Ammon's horn (tissue), 1 donor: ENCODE measurements around the gene TMEM131.
"Not testable (repeated sequence)": the region's sequence is repeated elsewhere in the genome, so short reads cannot be mapped to it uniquely, and the experiment has no call there.

Experiments used
- DNase-seq: peaks from one replicate; pipeline ENCODE4 v3.0.0-alpha.2; 2016; ENCODE audit warnings: low spot score

Gene TMEM131

DNA sequence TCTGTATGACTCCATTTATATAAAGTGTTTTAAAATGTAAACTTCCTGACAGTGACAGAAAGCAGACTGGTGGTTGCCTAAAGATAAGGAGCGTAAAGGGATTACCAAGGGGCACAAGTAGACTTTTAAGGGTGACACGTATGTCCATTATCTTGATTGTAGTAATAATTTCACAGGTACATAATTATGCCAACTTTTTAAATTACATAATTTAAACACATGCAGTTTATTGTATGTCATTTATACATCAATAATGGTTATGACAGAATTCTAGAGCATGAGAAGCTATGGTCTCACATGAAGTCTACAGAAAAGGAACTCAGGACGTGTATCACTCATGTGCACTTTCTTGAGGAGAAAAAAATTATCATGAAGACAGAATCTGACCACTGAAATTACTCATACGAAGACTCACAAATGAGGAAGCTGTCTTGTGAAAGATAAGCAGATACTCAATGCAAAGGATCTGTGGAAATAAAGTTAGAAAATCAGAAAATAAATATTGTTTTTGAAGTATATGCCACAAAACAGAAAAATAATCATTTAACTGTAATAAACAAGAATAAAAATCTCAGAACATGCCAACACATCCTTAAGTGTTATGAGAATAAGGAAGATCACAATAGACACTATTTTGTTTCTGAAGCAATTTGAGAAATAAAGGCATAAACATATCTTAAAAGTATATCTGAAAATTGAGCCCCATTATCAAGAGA, 84.4 kb downstream of the TMEM131 start:
- no peak for DNase-seq

- DNase-seq = no peak
Measured at GRCh38 chr2:97910403-97911205, 85.1 kb downstream of the TMEM131 start.

DNA sequence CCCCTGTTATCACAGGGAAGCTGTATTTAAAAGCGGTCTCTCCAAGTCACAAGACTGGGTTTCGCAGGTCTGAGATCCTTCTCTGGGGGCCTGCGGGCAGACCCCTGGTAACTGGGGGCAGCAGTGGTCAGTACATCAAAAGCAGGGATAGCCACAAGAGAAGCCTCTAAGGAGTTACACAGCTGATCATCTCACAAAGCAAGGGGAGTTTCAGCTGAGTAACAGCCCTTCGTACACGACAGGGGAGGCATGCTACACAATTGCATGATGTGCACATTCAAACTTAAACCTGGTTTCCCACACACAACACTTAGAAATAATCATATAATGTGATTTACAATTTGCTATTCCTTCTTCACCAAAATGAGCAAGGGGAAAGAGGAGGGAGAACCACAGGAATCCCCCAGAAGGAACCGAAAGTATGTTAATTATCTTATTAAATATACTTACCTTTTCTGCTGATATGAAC, 87.5 kb downstream of the TMEM131 start:
- no peak for DNase-seq

DNA sequence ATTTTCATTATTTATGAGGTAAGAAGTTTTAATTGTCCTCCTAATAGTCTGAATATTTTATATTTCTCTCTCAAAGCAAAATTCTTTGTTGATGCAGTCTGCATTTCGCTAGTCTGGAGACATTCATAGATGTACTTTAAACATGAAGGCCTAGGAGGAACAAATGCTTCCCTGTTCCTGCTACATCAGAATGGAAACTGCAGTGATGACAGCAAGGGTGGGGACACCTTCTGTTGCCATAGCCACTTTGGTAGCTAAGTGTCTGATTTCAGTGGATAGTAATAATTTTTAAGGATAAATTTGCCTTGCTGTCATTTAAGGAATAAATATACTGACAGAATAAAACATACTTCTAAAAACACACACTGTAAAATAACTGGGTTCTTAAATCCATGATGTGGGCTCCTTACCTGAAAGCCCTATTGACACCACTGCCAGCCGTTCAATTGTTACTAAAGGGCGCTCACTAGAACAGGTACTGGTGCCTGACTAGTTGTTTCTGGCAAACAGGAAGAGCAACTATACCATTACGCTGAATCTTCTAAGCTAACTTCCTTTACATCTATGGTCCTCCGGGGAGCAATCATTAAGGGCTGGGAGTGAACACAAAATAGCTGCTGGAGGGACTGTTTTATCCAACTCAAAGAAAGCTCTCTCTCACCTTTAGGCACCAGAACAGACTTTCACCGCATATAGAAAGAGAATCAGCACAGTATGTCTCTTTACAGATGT, 88.2 kb downstream of the TMEM131 start:
- DNase-seq = no peak

GRCh38 chr2:97906307-97906706, 89.4 kb downstream of the TMEM131 start:
- DNase-seq = no peak

- DNase-seq = no peak
Measured at GRCh38 chr2:97905294-97905693, 90.5 kb downstream of the TMEM131 start.

DNA sequence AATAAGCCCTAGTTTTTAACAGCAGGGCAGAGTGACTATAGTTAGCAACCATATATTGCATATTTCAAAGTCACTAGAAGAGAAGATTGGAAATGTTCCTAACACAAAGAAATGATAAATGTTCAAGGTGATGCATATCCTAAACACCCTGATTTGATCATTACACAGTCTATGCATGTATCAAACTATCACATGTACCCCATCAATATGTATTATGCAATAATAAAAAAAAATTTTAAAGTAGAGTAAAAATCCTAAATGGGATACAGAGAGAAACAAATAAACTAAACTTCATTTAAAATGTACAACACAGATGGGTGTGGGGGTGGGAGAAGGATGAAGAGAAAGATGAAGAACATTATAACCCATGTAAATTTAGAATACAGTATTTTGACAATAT, 93.9 kb downstream of the TMEM131 start:
- DNase-seq = no peak

GRCh38 chr2:97900806-97901205, 94.9 kb downstream of the TMEM131 start:
- no peak for DNase-seq

DNA sequence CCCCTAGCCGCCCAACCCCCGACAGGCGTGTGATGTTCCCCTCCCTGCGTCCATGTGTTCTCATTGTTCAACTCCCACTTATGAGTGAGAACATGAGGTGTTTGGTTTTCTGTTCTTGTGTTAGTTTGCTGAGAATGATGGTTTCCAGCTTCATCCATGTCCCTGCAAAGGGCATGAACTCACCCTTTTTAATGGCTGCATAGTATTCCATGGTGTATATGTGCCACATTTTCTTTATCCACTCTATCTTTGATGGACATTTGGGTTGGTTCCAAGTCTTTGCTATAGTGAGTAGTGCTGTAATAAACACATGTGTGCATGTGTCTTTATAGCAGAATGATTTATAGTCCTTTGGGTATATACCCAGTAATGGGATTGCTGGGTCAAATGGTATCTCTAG, 102.7 kb downstream of the TMEM131 start:
- not testable (repeated sequence) for DNase-seq

DNA sequence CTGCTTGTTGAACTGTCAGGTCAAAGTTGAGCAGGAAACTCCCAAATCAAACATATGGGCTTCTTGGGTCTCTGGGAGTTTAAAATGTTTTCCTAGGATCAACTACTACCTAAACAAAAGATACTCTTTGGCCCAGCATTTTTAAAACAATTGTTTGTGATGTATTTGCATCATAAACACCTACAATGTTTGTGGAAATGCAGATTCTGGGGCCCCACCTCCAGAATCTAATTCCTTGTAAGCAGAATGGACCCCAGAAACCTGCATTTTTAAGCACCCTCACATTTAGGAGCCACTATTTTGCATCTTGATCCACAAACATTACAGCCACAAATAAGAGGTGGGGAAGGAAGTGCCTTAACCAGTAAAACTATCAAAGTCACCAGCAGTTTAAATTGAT, 104.1 kb downstream of the TMEM131 start:
- no peak for DNase-seq

DNA sequence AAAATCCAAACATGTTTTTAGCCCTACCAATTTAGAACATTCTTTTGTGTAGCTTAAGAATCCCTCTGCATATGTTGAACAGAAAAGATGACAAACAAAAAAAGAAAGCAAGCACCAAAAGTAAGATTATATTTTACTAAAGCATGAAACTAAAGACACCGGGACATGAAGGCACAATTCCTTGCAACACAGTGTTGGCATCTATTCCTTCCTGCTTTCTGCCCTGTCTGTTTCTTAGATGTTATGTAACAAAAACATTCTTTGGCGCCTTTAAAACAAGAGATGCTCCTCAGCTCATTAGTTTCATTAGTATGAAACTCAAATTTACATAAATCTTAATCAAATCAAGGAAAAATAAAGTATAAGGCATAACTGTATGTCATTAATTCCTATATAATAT, 106.6 kb downstream of the TMEM131 start:
- no peak for DNase-seq

DNA sequence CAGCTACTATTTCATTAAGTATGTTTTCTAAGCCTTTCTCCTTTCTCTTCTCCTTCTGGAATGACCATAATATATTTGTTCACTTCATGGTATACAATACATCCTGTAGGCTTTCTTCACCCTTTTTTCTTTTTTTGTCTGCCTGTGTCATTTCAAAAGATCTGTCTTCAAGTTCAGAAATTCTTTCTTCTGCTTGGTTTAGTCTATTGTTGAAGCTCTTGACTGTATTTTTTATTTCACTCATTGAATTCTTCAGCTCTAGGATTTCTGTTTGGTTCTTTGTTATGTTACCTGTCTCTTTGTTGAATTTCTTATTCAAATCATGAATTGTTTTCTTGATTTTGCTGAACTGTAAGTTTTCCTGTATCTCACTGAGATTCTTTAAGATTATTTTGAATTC, 109.9 kb downstream of the TMEM131 start:
- DNase-seq = no peak

- no peak for DNase-seq
Measured at GRCh38 chr2:97880334-97880733, 115.4 kb downstream of the TMEM131 start.

GRCh38 chr2:97878865-97879264, 116.9 kb downstream of the TMEM131 start:
- no peak for DNase-seq

GRCh38 chr2:97878317-97878716, 117.4 kb downstream of the TMEM131 start:
- DNase-seq = not testable (repeated sequence)

DNA sequence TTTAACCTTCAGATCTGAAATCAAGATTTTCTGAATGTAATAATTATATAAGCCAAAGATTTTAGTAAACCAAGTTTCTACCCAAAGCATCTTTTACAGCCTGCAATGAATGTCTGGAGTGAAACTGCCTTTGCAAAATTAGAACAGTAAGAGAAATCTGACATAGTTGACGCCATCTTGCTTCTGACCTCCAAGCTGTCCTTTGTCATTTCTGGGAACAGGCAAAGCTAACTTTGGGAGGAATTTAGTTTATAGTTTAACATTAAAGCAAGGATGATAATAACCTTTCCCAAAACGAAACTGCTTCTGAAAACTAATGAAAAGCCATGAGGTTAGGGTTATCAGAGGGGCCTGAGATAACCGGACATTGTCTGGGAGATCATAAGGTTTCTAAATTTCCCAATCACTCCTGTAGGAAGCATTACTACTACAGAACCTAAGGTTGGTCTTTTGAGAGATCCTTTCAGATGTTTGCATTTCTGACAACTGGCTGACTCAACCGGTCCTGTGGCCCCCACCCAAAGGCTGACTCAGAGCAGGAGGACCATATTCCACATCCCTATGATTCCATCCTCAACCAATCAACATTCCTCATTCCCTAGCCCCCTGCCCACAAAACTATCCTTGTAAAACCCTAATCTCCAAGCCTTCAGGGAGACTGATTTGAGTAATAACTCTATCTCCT, 124.5 kb downstream of the TMEM131 start:
- DNase-seq = no peak

DNA sequence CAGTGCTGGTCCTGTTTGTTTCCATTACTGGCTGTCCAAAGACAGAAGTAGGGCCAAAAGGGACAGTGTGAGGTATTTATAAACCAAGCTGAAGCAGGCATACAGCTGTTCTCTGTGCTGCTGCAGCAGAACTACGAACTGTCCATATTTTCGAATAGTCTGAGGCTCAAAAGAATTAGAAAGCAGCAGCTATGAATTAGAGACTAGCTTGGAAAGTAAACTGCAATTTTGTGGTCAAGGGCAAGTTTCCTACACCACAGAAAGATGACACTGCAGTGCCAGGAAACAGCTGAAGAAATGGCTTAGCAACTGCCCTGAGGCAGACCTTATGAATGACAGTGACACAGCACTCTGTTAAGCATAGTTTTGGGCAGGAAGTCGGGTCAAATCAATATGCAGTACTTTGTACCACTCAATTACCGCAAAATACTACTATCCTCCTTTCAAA, 125.3 kb downstream of the TMEM131 start:
- DNase-seq = peak; percentile 22

- DNase-seq = no peak
Measured at GRCh38 chr2:97869722-97870346, 125.9 kb downstream of the TMEM131 start.

- DNase-seq = peak; percentile 5
Measured at GRCh38 chr2:97868986-97869721, 126.6 kb downstream of the TMEM131 start.

DNA sequence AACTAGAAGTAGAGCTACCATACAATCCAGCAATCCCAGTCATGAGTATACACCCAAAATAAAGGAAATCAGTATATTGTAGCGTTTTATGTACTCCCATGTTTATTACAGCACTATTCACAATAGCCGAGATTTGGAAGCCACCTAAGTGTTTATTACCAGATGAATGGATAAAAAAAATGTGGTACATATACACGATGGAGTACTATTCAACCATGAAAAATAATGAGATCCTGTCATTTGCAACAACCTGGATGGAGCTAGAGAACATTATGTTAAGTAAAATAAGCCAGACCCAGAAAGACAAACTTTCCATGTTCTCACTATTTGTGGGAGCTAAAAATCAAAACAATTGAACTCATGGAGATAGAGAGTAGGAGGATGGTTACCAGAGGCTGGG, 131.9 kb downstream of the TMEM131 start:
- no peak for DNase-seq

GRCh38 chr2:97861177-97861576, 134.6 kb downstream of the TMEM131 start:
- no peak for DNase-seq
